Measurements from ENCODE around the gene PIK3C2G. TPM values are rescaled to one million over a fixed set of nuclear protein-coding genes. Genes with fewer than 3 reads are reported as not detected.
A peak's percentile ranks its signal among the peaks of the same experiment; 100 is the strongest.

Gene PIK3C2G
- polyA plus RNA-seq (2013): not detected

GRCh38 chr12:18261273-18261672, at the start of gene PIK3C2G:
Gene PIK3C2G, plus strand, starts transcription at chr12:18261518. Its CDS starts 20,564 bp downstream, at chr12:18282082.
- H3K36me3 ChIP-seq (ENCODE audit: control insufficient read depth in 4 of 4, insufficient read depth in 4 of 4, low read length in 3 of 4): no peaks in the 10 kb centered on the region
- DNase-seq: no peak
- no peaks in the 10 kb centered on the region for H3K27me3 ChIP-seq (replicated peaks in 2 of 5; ENCODE audit: control insufficient read depth in 4 of 5, insufficient read depth in 5 of 5, low read length in 4 of 5)
- no peaks in the 10 kb centered on the region for H3K4me1 ChIP-seq (ENCODE audit: control extremely low read depth in 1 of 4, control insufficient read depth in 4 of 4, insufficient read depth in 4 of 4, low read length in 3 of 4)
- no peak within 1 kb of the TSS for H3K4me3 ChIP-seq (ENCODE audit: control insufficient read depth in 1 of 7, extremely low read depth in 1 of 7, insufficient read depth in 4 of 7, low read depth in 2 of 7, low read length in 6 of 7)
- no peak within 1 kb of the TSS for H3K27ac ChIP-seq (ENCODE audit: insufficient read depth in 1 of 2, low read depth in 1 of 2, low read length in 2 of 2, poor library complexity in 1 of 2, severe bottlenecking in 2 of 2)
- POLR2A ChIA-PET: no interaction called here
- CTCF ChIA-PET: interaction anchor here (1.2 to 2.5 kb wide), 3 partner anchors 10 to 11 kb away, joined by 4 to 10 read pairs (median 6); no protein-coding TSS in a partner anchor
- H3K9me3 ChIP-seq (ENCODE audit: control extremely low read depth in 1 of 5, control insufficient read depth in 4 of 5, insufficient read depth in 2 of 5, low read depth in 1 of 5, low read length in 4 of 5): no peaks in the 10 kb centered on the region
- WGBS (ENCODE audit: insufficient coverage): 80% methylated on average over 1 of the region's 7 CpGs

- Histone ChIP-seq H3K27ac (ENCODE audit: insufficient read depth in 1 of 2, low read depth in 1 of 2, low read length in 2 of 2, poor library complexity in 1 of 2, severe bottlenecking in 2 of 2) (no peak overlapping the region), H3K9me3 (ENCODE audit: control extremely low read depth in 1 of 5, control insufficient read depth in 4 of 5, insufficient read depth in 2 of 5, low read depth in 1 of 5, low read length in 4 of 5) (no peaks in the 10 kb centered on the region), H3K27me3 (replicated peaks in 2 of 5; ENCODE audit: control insufficient read depth in 4 of 5, insufficient read depth in 5 of 5, low read length in 4 of 5) (no peaks in the 10 kb centered on the region), H3K4me3 (ENCODE audit: control insufficient read depth in 1 of 7, extremely low read depth in 1 of 7, insufficient read depth in 4 of 7, low read depth in 2 of 7, low read length in 6 of 7) (no peak overlapping the region), H3K36me3 (ENCODE audit: control insufficient read depth in 4 of 4, insufficient read depth in 4 of 4, low read length in 3 of 4) (no peaks in the 10 kb centered on the region), H3K4me1 (ENCODE audit: control extremely low read depth in 1 of 4, control insufficient read depth in 4 of 4, insufficient read depth in 4 of 4, low read length in 3 of 4) (no peaks in the 10 kb centered on the region)
- POLR2A ChIA-PET: no interaction called here
- no peak for DNase-seq
- CTCF ChIA-PET: no interaction called here
- WGBS (ENCODE audit: insufficient coverage): 90% methylated on average over 1 of the region's 1 CpG
Observed at GRCh38 chr12:18217966-18218365, 43.4 kb upstream of the PIK3C2G start.

- WGBS (ENCODE audit: insufficient coverage): 51% methylated on average over 4 of the region's 4 CpGs
- Histone ChIP-seq H3K4me1 (ENCODE audit: control extremely low read depth in 1 of 4, control insufficient read depth in 4 of 4, insufficient read depth in 4 of 4, low read length in 3 of 4) (no peaks in the 10 kb centered on the region), H3K27me3 (replicated peaks in 2 of 5; ENCODE audit: control insufficient read depth in 4 of 5, insufficient read depth in 5 of 5, low read length in 4 of 5) (no peaks in the 10 kb centered on the region), H3K36me3 (ENCODE audit: control insufficient read depth in 4 of 4, insufficient read depth in 4 of 4, low read length in 3 of 4) (no peaks in the 10 kb centered on the region), H3K9me3 (ENCODE audit: control extremely low read depth in 1 of 5, control insufficient read depth in 4 of 5, insufficient read depth in 2 of 5, low read depth in 1 of 5, low read length in 4 of 5) (no peaks in the 10 kb centered on the region), H3K27ac (ENCODE audit: insufficient read depth in 1 of 2, low read depth in 1 of 2, low read length in 2 of 2, poor library complexity in 1 of 2, severe bottlenecking in 2 of 2) (no peak overlapping the region), H3K4me3 (ENCODE audit: control insufficient read depth in 1 of 7, extremely low read depth in 1 of 7, insufficient read depth in 4 of 7, low read depth in 2 of 7, low read length in 6 of 7) (no peak overlapping the region)
- CTCF ChIA-PET: interaction anchor here (0.5 to 0.7 kb wide), 4 partner anchors 11 to 858 kb away, joined by 3 read pairs; no protein-coding TSS in a partner anchor
- POLR2A ChIA-PET: interaction anchor here (0.6 kb wide), 1 partner anchor 14 kb away, joined by 5 read pairs; no protein-coding TSS in a partner anchor
- peak in 1 of 3 donors; percentile 0 for DNase-seq
Observed at GRCh38 chr12:18221726-18222125, 39.6 kb upstream of the PIK3C2G start.

GRCh38 chr12:18222699-18223098, 38.6 kb upstream of the PIK3C2G start:
- no peak overlapping the region for H3K27ac ChIP-seq (ENCODE audit: insufficient read depth in 1 of 2, low read depth in 1 of 2, low read length in 2 of 2, poor library complexity in 1 of 2, severe bottlenecking in 2 of 2)

GRCh38 chr12:18224745-18225144, 36.6 kb upstream of the PIK3C2G start:
- no peaks in the 10 kb centered on the region for H3K36me3 ChIP-seq (ENCODE audit: control insufficient read depth in 4 of 4, insufficient read depth in 4 of 4, low read length in 3 of 4)
- peak; percentile 5 to 51 (median 27) for DNase-seq
- no peak overlapping the region for H3K4me3 ChIP-seq (ENCODE audit: control insufficient read depth in 1 of 7, extremely low read depth in 1 of 7, insufficient read depth in 4 of 7, low read depth in 2 of 7, low read length in 6 of 7)
- H3K27me3 ChIP-seq (replicated peaks in 2 of 5; ENCODE audit: control insufficient read depth in 4 of 5, insufficient read depth in 5 of 5, low read length in 4 of 5): no peaks in the 10 kb centered on the region
- ChIA-PET CTCF (interaction anchor here (0.6 to 1.3 kb wide), 3 partner anchors 14 to 251 kb away, joined by 3 to 5 read pairs (median 4); no protein-coding TSS in a partner anchor), POLR2A (no interaction called here)
- H3K9me3 ChIP-seq (ENCODE audit: control extremely low read depth in 1 of 5, control insufficient read depth in 4 of 5, insufficient read depth in 2 of 5, low read depth in 1 of 5, low read length in 4 of 5): no peaks in the 10 kb centered on the region
- H3K27ac ChIP-seq (ENCODE audit: insufficient read depth in 1 of 2, low read depth in 1 of 2, low read length in 2 of 2, poor library complexity in 1 of 2, severe bottlenecking in 2 of 2): no peak overlapping the region
- H3K4me1 ChIP-seq (ENCODE audit: control extremely low read depth in 1 of 4, control insufficient read depth in 4 of 4, insufficient read depth in 4 of 4, low read length in 3 of 4): no peaks in the 10 kb centered on the region

More at GRCh38 chr12:18222699-18223098, 38.6 kb upstream of the PIK3C2G start:
- no CpG with 5 or more reads among the region's 1 CpG for WGBS (ENCODE audit: insufficient coverage)
- H3K36me3 ChIP-seq (ENCODE audit: control insufficient read depth in 4 of 4, insufficient read depth in 4 of 4, low read length in 3 of 4): no peaks in the 10 kb centered on the region
- ChIA-PET POLR2A (no interaction called here), CTCF (interaction anchor here (0.7 kb wide), 1 partner anchor 52 kb away, joined by 3 read pairs; no protein-coding TSS in a partner anchor)
- H3K27me3 ChIP-seq (replicated peaks in 2 of 5; ENCODE audit: control insufficient read depth in 4 of 5, insufficient read depth in 5 of 5, low read length in 4 of 5): no peaks in the 10 kb centered on the region
- H3K9me3 ChIP-seq (ENCODE audit: control extremely low read depth in 1 of 5, control insufficient read depth in 4 of 5, insufficient read depth in 2 of 5, low read depth in 1 of 5, low read length in 4 of 5): no peaks in the 10 kb centered on the region
- no peak overlapping the region for H3K4me3 ChIP-seq (ENCODE audit: control insufficient read depth in 1 of 7, extremely low read depth in 1 of 7, insufficient read depth in 4 of 7, low read depth in 2 of 7, low read length in 6 of 7)
- no peaks in the 10 kb centered on the region for H3K4me1 ChIP-seq (ENCODE audit: control extremely low read depth in 1 of 4, control insufficient read depth in 4 of 4, insufficient read depth in 4 of 4, low read length in 3 of 4)
- DNase-seq: no peak

- 100% methylated on average over 1 of the region's 1 CpG for WGBS (ENCODE audit: insufficient coverage)
- ChIA-PET CTCF (interaction anchor here (1.3 kb wide), 1 partner anchor 15 kb away, joined by 3 read pairs; no protein-coding TSS in a partner anchor), POLR2A (no interaction called here)
Observed at GRCh38 chr12:18239526-18239925, 21.8 kb upstream of the PIK3C2G start.

GRCh38 chr12:18242380-18243089, 18.8 kb upstream of the PIK3C2G start:
- ChIA-PET POLR2A (no interaction called here), CTCF (no interaction called here)
- DNase-seq: no peak
- no peaks in the 10 kb centered on the region for H3K9me3 ChIP-seq (ENCODE audit: control extremely low read depth in 1 of 5, control insufficient read depth in 4 of 5, insufficient read depth in 2 of 5, low read depth in 1 of 5, low read length in 4 of 5)
- no peak overlapping the region for H3K27ac ChIP-seq (ENCODE audit: insufficient read depth in 1 of 2, low read depth in 1 of 2, low read length in 2 of 2, poor library complexity in 1 of 2, severe bottlenecking in 2 of 2)
- no peaks in the 10 kb centered on the region for H3K4me1 ChIP-seq (ENCODE audit: control extremely low read depth in 1 of 4, control insufficient read depth in 4 of 4, insufficient read depth in 4 of 4, low read length in 3 of 4)
- WGBS (ENCODE audit: insufficient coverage): 100% methylated on average over 2 of the region's 7 CpGs
- H3K27me3 ChIP-seq (replicated peaks in 2 of 5; ENCODE audit: control insufficient read depth in 4 of 5, insufficient read depth in 5 of 5, low read length in 4 of 5): no peaks in the 10 kb centered on the region
- no peak overlapping the region for H3K4me3 ChIP-seq (ENCODE audit: control insufficient read depth in 1 of 7, extremely low read depth in 1 of 7, insufficient read depth in 4 of 7, low read depth in 2 of 7, low read length in 6 of 7)
- no peaks in the 10 kb centered on the region for H3K36me3 ChIP-seq (ENCODE audit: control insufficient read depth in 4 of 4, insufficient read depth in 4 of 4, low read length in 3 of 4)

More at GRCh38 chr12:18239526-18239925, 21.8 kb upstream of the PIK3C2G start:
- Histone ChIP-seq H3K27ac (ENCODE audit: insufficient read depth in 1 of 2, low read depth in 1 of 2, low read length in 2 of 2, poor library complexity in 1 of 2, severe bottlenecking in 2 of 2) (no peak overlapping the region), H3K4me3 (ENCODE audit: control insufficient read depth in 1 of 7, extremely low read depth in 1 of 7, insufficient read depth in 4 of 7, low read depth in 2 of 7, low read length in 6 of 7) (no peak overlapping the region), H3K4me1 (ENCODE audit: control extremely low read depth in 1 of 4, control insufficient read depth in 4 of 4, insufficient read depth in 4 of 4, low read length in 3 of 4) (no peaks in the 10 kb centered on the region), H3K27me3 (replicated peaks in 2 of 5; ENCODE audit: control insufficient read depth in 4 of 5, insufficient read depth in 5 of 5, low read length in 4 of 5) (no peaks in the 10 kb centered on the region), H3K9me3 (ENCODE audit: control extremely low read depth in 1 of 5, control insufficient read depth in 4 of 5, insufficient read depth in 2 of 5, low read depth in 1 of 5, low read length in 4 of 5) (peaks cover 0 to 1% (median 0%) of the 10 kb centered on the region in 5 experiments), H3K36me3 (ENCODE audit: control insufficient read depth in 4 of 4, insufficient read depth in 4 of 4, low read length in 3 of 4) (no peaks in the 10 kb centered on the region)
- DNase-seq: no peak

All from common myeloid progenitor, CD34-positive (primary cell).